Heart left ventricle (tissue), 13 donors: ENCODE measurements around the gene HARBI1.

Experiments used
- CTCF ChIP-seq, 12 donors: fragments of 200-600 bp; sonication (generic) in 4 of 12; IDR thresholded peaks; one replicate each; pipeline versions ENCODE4 v1.5.0 to v1.8.0; 2018 to 2022; ENCODE audit warnings: antibody characterized with exemption in 12 of 12, mild to moderate bottlenecking in 5 of 12
- POLR2A ChIP-seq, 2 donors: fragments of 450-650 bp; IDR thresholded peaks; one replicate each; pipeline ENCODE4 v1.6.1; 2017; ENCODE audit warnings: antibody characterized with exemption in 2 of 2, mild to moderate bottlenecking in 2 of 2, moderate library complexity in 2 of 2
- donor health status: ischemic (EF 13 %, LVEDD 7.1; RV severe dilation, severe dysfunction).
- donor health status: DM: no; HTN: yes; CAD: no.
- donor health status: DM: no; HTN: no; CAD: no.
- donor health status: ischemic (EF 25% LVEDD 6.9; RV normal size, moderate dysfunction).
- donor health status: ischemic (EF 25% LVEDD 5.7; RV mildly dilated, moderate dysfunction).
- donor health status: ischemic (EF 35%, LVEDD 5.7; RV mildly dilated, moderate dysfunction).
- donor health status: nonischemic (EF 11% LVEDD 7.7; RV severe dilation, severe dysfunction).
- donor health status: DM: yes; HTN: yes; CAD: no.
- donor health status: PGD.
- donor health status: ischemic (EF 29% LVEDD 5.4; RV normal size, mild dysfunction).
- donor health status: nonischemic (EF 23%, LVEDD 6.1; RV moderate dilation, normal function).

GRCh38 chr11:46617972-46618314 lies 916 bp upstream of the HARBI1 start:
- TF ChIP-seq CTCF (IDR thresholded peaks at IDR 0.05) (peak in 1 of 12 donors; percentile 2), POLR2A (IDR thresholded peaks at IDR 0.05) (no peak)
